ENCODE results near the gene HAUS6.
"Not testable (repeated sequence)": the region's sequence is repeated elsewhere in the genome, so short reads cannot be mapped to it uniquely, and the experiment has no call there.

The HAUS6 gene

DNA sequence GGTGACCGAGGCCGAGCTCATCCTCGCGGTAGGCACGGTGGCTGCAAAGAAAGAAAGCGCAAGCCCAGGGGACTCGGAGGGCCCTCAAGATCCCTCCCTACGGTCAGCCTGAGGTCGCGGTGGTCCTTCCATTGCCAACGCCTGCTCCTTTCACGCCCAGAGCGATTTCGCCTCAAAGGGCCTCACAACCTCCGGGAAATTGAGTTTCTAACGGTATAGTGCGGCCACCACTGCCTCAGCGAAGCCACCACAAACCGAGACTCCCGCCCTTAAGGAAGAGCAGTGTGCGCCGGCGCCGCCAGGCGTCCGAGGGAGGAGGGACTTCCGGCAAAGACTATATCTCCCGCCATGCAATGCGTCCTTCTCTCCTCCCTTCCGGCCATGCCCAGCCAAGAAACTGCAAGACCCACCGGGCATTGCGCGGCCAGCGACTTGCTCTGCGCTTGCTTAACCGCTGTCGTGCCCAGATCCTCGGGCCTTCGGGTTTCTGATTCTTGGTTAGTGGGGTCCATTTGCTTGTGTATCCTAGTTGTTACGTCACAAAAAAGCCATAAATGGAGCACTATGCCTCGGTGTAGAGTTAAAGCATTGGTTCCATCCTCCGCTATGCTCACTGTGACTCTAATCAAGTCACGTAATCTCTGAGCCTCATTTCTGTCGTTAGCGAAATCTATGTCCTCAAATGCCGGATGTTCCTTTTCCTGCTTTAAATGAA, at the start of gene HAUS6:
HAUS6 (minus strand) TSS at position 274 of the 715 bp plus-strand sequence; CDS start at position 21, 253 bp downstream.
- Histone ChIP-seq H3K9me3 (ENCODE audit: insufficient read depth, low read depth, low read length) (no peaks in the 10 kb centered on the region), H3K4me1 (ENCODE audit: insufficient read depth, low read length) (no peaks in the 10 kb centered on the region), H3K4me3 (ENCODE audit: low read length) (peak within 1 kb of the TSS; percentile 99), H3K27ac (ENCODE audit: low read length) (peak within 1 kb of the TSS; percentile 82), H3K36me3 (ENCODE audit: insufficient read depth, low read depth, low read length) (peaks cover 22% of the 10 kb centered on the region), H3K9ac (ENCODE audit: low read depth, low read length) (peak within 1 kb of the TSS; percentile 96), H3K27me3 (ENCODE audit: insufficient read depth, low read length) (no peaks in the 10 kb centered on the region)

- not testable (repeated sequence) for H3K4me1 ChIP-seq (ENCODE audit: insufficient read depth, low read length); H3K9ac ChIP-seq (ENCODE audit: low read depth, low read length); H3K27me3 ChIP-seq (ENCODE audit: insufficient read depth, low read length); H3K9me3 ChIP-seq (ENCODE audit: insufficient read depth, low read depth, low read length); H3K36me3 ChIP-seq (ENCODE audit: insufficient read depth, low read depth, low read length); H3K4me3 ChIP-seq (ENCODE audit: low read length); H3K27ac ChIP-seq (ENCODE audit: low read length)
These were observed 49.4 kb upstream of the HAUS6 start for GRCh38 chr9:19152160-19152498.

- Histone ChIP-seq H3K36me3 (ENCODE audit: insufficient read depth, low read depth, low read length) (no peaks in the 10 kb centered on the region), H3K27me3 (ENCODE audit: insufficient read depth, low read length) (no peaks in the 10 kb centered on the region), H3K4me1 (ENCODE audit: insufficient read depth, low read length) (no peaks in the 10 kb centered on the region), H3K9ac (ENCODE audit: low read depth, low read length) (no peak overlapping the region), H3K9me3 (ENCODE audit: insufficient read depth, low read depth, low read length) (no peaks in the 10 kb centered on the region), H3K4me3 (ENCODE audit: low read length) (no peak overlapping the region), H3K27ac (ENCODE audit: low read length) (no peak overlapping the region)
These were observed 48.9 kb upstream of the HAUS6 start for GRCh38 chr9:19151425-19152159.

- H3K27ac ChIP-seq (ENCODE audit: low read length) = no peak overlapping the region
- no peaks in the 10 kb centered on the region for H3K9me3 ChIP-seq (ENCODE audit: insufficient read depth, low read depth, low read length)
- no peaks in the 10 kb centered on the region for H3K36me3 ChIP-seq (ENCODE audit: insufficient read depth, low read depth, low read length)
- H3K4me1 ChIP-seq (ENCODE audit: insufficient read depth, low read length) = no peaks in the 10 kb centered on the region
- no peak overlapping the region for H3K4me3 ChIP-seq (ENCODE audit: low read length)
- H3K27me3 ChIP-seq (ENCODE audit: insufficient read depth, low read length) = no peaks in the 10 kb centered on the region
- H3K9ac ChIP-seq (ENCODE audit: low read depth, low read length) = no peak overlapping the region
These were observed 46.5 kb upstream of the HAUS6 start for GRCh38 chr9:19149230-19149629.

- Histone ChIP-seq H3K4me3 (ENCODE audit: low read length) (no peak overlapping the region), H3K4me1 (ENCODE audit: insufficient read depth, low read length) (no peaks in the 10 kb centered on the region), H3K9ac (ENCODE audit: low read depth, low read length) (no peak overlapping the region), H3K36me3 (ENCODE audit: insufficient read depth, low read depth, low read length) (no peaks in the 10 kb centered on the region), H3K27me3 (ENCODE audit: insufficient read depth, low read length) (no peaks in the 10 kb centered on the region), H3K27ac (ENCODE audit: low read length) (no peak overlapping the region), H3K9me3 (ENCODE audit: insufficient read depth, low read depth, low read length) (no peaks in the 10 kb centered on the region)
These were observed 45.5 kb upstream of the HAUS6 start for GRCh38 chr9:19148187-19148586.

DNA sequence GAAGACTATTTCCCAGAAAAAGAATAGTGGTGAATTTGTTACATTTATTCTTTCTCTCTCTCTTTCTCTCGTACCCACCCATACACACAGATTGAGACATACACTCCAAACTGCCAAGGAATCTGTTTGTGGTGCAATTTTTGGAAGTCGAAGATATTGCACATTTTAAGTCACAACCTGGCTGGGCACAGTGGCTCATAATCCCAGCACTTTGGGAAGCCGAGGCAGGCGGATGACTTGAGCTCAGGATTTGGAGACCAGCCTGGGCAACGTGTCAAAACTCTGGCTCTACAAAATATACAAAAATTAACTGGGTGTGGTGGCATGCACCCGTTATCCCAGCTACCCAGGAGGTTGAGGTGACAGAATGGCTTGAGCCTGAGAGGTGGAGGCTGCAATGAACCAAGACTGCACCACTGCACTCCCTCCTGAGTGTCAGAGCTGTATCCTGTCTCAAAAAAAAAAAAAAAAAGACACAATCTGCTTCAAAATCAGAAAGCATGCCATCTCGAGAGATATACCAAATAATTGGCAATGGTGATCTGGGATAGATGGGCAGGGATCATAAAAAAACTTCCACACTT, 43.8 kb upstream of the HAUS6 start:
- no peaks in the 10 kb centered on the region for H3K9me3 ChIP-seq (ENCODE audit: insufficient read depth, low read depth, low read length)
- no peaks in the 10 kb centered on the region for H3K4me1 ChIP-seq (ENCODE audit: insufficient read depth, low read length)
- no peaks in the 10 kb centered on the region for H3K27me3 ChIP-seq (ENCODE audit: insufficient read depth, low read length)
- H3K4me3 ChIP-seq (ENCODE audit: low read length) = no peak overlapping the region
- no peak overlapping the region for H3K27ac ChIP-seq (ENCODE audit: low read length)
- H3K9ac ChIP-seq (ENCODE audit: low read depth, low read length) = no peak overlapping the region
- H3K36me3 ChIP-seq (ENCODE audit: insufficient read depth, low read depth, low read length) = no peaks in the 10 kb centered on the region

GRCh38 chr9:19145881-19146280, 43.2 kb upstream of the HAUS6 start:
- Histone ChIP-seq H3K27ac (ENCODE audit: low read length) (no peak overlapping the region), H3K4me1 (ENCODE audit: insufficient read depth, low read length) (no peaks in the 10 kb centered on the region), H3K9me3 (ENCODE audit: insufficient read depth, low read depth, low read length) (no peaks in the 10 kb centered on the region), H3K36me3 (ENCODE audit: insufficient read depth, low read depth, low read length) (no peaks in the 10 kb centered on the region), H3K4me3 (ENCODE audit: low read length) (no peak overlapping the region), H3K9ac (ENCODE audit: low read depth, low read length) (no peak overlapping the region), H3K27me3 (ENCODE audit: insufficient read depth, low read length) (no peaks in the 10 kb centered on the region)

GRCh38 chr9:19140259-19140658, 37.6 kb upstream of the HAUS6 start:
- H3K36me3 ChIP-seq (ENCODE audit: insufficient read depth, low read depth, low read length) = no peaks in the 10 kb centered on the region
- no peak overlapping the region for H3K4me3 ChIP-seq (ENCODE audit: low read length)
- H3K27me3 ChIP-seq (ENCODE audit: insufficient read depth, low read length) = no peaks in the 10 kb centered on the region
- H3K4me1 ChIP-seq (ENCODE audit: insufficient read depth, low read length) = no peaks in the 10 kb centered on the region; the same call in 1 of the 2 replicates
- H3K9me3 ChIP-seq (ENCODE audit: insufficient read depth, low read depth, low read length) = no peaks in the 10 kb centered on the region
- no peak overlapping the region for H3K27ac ChIP-seq (ENCODE audit: low read length)
- H3K9ac ChIP-seq (ENCODE audit: low read depth, low read length) = no peak overlapping the region

DNA sequence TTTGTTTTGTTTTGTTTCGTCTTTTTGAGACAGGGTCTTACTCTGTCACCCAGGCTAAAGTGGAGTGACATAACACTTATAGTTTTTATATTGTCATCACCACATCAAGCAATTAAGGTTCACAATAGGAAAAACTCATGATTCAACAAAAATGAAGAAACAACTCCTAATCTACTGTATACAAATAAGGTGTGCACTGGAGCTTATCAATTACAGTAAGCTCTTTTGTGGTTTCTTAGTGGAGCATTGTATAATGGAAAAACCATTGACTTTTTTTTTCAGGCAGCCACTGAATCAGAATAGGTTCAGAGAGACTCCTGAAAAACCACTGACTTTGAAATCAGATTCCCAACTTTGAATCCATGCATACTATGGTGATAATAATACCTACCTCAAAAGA, 35.4 kb upstream of the HAUS6 start:
- H3K9me3 ChIP-seq (ENCODE audit: insufficient read depth, low read depth, low read length) = no peaks in the 10 kb centered on the region
- H3K4me3 ChIP-seq (ENCODE audit: low read length) = no peak overlapping the region
- no peaks in the 10 kb centered on the region for H3K27me3 ChIP-seq (ENCODE audit: insufficient read depth, low read length)

GRCh38 chr9:19137282-19137681, 34.6 kb upstream of the HAUS6 start:
- Histone ChIP-seq H3K27me3 (ENCODE audit: insufficient read depth, low read length) (no peaks in the 10 kb centered on the region), H3K9ac (ENCODE audit: low read depth, low read length) (no peak overlapping the region), H3K36me3 (ENCODE audit: insufficient read depth, low read depth, low read length) (no peaks in the 10 kb centered on the region), H3K9me3 (ENCODE audit: insufficient read depth, low read depth, low read length) (no peaks in the 10 kb centered on the region), H3K27ac (ENCODE audit: low read length) (no peak overlapping the region), H3K4me1 (ENCODE audit: insufficient read depth, low read length) (no peaks in the 10 kb centered on the region; the same call in 1 of the 2 replicates), H3K4me3 (ENCODE audit: low read length) (no peak overlapping the region)

More for the DNA sequence above, 35.4 kb upstream of the HAUS6 start:
- no peaks in the 10 kb centered on the region for H3K36me3 ChIP-seq (ENCODE audit: insufficient read depth, low read depth, low read length)
- no peaks in the 10 kb centered on the region; the same call in 1 of the 2 replicates for H3K4me1 ChIP-seq (ENCODE audit: insufficient read depth, low read length)
- H3K27ac ChIP-seq (ENCODE audit: low read length) = no peak overlapping the region
- no peak overlapping the region for H3K9ac ChIP-seq (ENCODE audit: low read depth, low read length)

GRCh38 chr9:19136129-19136528, 33.4 kb upstream of the HAUS6 start:
- no peaks in the 10 kb centered on the region for H3K36me3 ChIP-seq (ENCODE audit: insufficient read depth, low read depth, low read length)
- H3K27ac ChIP-seq (ENCODE audit: low read length) = no peak overlapping the region
- H3K9me3 ChIP-seq (ENCODE audit: insufficient read depth, low read depth, low read length) = no peaks in the 10 kb centered on the region
- peaks cover 9% of the 10 kb centered on the region for H3K4me1 ChIP-seq (ENCODE audit: insufficient read depth, low read length)
- H3K27me3 ChIP-seq (ENCODE audit: insufficient read depth, low read length) = no peaks in the 10 kb centered on the region; the same call in 1 of the 2 replicates
- no peak overlapping the region for H3K4me3 ChIP-seq (ENCODE audit: low read length)
- 0 out of 2 replicates have a peak overlapping the region, but pooled peaks have one; percentile 16 for H3K9ac ChIP-seq (ENCODE audit: low read depth, low read length)
